Measurements from ENCODE around the gene PATL1.
"Not testable (repeated sequence)": the region's sequence is repeated elsewhere in the genome, so short reads cannot be mapped to it uniquely, and the experiment has no call there.

PATL1 gene

DNA sequence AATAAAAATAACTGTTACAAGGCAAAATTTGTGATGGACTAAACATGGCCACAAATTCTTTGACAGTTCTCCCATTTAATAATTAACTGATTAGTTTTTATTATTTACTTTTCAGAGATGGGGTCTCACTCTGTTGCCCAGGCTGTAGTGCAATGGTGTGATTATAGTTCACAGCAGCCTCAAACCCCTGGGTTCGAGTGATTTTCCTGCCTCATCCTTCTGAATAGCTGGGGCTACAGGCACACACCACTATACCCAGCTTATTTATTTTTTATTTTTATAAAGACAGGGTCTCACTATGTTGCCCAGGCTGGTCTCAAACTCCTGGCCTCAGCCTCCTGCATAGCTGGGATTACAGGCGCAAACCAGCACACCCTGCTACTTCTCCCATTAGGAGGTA is 4.5 kb upstream of the PATL1 start:
- no peak for DNase-seq (ENCODE audit: low spot score)

DNA sequence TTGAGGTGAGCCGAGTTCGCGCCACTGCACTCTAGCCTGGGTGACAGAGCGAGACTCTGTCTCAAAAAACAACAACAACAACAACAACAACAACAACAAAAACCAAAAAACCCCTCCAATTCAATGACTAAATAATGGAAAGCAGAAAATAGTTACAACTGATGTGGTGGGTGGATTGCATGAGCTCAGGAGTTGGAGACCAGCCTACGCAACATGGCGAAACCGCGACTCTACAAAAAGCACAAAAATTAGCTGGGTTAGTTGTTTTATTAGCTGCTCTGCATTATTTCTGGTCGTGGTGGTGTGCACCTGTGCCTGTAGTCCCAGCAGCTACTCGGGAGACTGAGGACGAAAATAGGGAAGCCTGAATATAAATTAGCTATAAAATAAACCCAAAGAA is 2.6 kb upstream of the PATL1 start:
- DNase-seq (ENCODE audit: low spot score): no peak

DNA sequence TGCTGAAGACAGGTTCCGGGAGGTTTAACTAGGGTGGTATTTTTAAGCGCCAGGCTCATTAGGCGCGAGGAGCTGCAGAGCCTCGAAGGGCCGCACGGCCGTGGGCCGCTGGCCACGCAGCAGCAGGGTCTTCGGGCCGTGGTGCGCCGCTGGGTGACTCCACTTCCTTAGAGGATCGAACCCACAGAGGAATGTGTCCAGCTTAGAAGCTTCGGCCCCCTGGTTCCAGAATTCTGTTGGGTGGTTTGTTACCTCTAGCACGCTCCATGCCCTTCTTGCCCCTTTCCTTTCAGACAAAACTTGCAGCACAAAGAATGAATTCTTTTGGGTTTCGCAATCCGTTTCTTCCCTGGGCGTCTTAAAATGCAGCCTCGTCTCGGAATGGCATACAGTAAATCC is 773 bp upstream of the PATL1 start:
- no peak for DNase-seq (ENCODE audit: low spot score)

DNA sequence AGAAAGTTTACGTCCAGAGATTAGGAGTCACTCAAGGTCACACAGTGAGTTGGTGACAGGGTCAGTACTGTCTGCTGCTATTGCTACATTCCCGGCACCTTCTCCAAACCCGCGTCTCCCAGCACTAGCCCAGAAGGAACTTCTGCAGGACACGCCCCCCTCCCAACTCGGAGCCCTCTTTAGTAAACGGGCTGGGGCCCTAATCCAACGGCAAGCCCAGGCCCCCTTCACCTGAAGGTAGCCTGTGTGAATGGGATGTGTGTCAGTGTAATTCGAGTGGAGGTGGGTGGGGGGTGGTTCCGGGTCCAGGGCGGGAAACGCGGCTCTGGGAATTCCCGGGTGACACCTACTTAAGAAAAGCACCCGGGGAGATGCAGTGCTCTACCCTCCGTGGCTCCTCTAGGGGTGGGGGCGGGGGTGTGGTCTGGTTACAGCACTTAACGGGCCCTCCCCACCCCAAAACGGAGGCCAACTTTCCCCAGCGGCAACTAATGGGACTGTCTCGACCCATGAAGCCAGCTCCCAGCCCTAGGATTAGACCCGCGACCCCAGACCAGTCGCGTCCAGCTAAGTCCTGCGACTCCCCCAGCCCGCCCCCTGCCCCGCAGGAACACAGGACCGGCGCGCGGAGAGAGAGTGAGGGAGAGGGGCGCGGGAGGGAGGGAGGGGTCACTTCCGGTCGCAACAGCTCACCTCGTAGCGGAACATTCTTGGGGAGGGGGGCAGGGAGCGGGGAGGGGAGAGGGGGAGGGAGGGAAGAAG is 468 bp downstream of the PATL1 start:
- DNase-seq (ENCODE audit: low spot score): peak; percentile 73

DNA sequence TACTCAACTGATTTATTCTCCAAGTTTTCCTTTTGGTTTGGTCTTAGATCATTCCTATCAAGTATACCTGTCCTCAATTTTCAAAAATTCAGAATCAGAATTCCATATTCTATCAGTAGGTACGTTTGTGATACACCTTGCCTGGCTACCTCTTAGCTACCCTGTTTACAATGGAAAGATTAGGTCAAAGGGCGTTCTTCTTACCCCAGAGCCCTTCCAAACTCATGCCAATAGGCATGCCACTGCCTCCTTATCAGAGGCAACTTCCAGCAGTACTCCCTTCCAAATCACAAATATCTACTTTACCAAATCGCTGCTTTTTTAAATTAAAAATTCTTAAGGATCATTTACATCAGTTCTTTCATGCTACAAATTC is 1.0 kb downstream of the PATL1 start:
- no peak for DNase-seq (ENCODE audit: low spot score)

DNA sequence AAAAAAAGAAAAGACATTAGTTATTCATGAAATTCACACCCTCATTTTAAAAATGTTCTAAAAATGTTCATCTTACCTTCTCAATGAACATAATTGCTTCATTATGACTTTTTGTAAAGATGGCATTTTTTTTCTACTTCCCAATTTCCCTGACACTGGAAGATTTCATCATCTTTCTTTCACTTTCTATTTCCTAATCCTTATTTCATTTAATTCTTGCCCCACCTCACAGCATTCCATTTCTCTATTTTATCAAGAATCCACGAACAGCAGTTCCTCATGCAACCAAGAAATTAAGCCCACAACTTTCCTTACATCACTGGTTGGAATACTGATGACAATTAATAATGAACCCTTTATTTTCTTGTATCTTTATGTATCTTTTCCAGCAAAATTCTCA is 1.9 kb downstream of the PATL1 start:
- DNase-seq (ENCODE audit: low spot score): no peak

DNA sequence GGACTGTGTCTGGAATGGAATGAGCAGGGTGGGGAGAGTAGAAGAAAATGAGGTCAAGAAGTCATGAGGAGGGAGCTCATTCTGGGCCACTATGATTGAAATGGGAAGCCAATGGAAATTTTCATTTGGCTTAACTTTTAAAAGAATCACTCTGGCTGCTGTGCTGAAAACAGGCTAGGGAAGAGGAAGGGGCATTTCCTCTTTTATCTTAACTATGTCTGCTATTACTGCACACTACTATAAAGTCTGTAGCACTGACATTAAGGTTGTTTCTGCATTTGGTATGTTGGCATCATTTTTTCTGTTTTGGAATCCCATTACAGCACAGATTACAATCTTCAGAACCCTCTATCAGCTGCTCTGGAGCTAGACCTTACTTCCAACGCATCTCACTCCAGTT is 8.2 kb downstream of the PATL1 start:
- DNase-seq (ENCODE audit: low spot score): no peak

DNA sequence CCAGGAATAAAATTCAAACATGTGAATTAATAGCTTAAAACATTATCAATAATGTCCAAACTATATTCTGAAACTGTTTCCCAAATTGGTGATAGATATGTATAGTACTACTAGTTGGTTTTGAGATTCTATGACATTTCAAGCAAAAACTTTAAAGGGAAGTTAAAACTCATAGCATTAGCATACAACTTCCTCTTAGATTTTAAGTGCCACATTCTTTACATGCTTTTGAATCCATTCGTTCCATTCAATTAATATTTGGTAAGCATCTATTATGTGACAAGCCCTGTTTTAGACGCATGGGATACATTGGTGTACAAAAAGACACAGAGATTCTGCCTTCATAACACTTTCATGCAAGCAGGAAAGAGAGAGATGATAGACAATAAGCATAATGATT is 8.9 kb downstream of the PATL1 start:
- DNase-seq (ENCODE audit: low spot score): no peak

DNA sequence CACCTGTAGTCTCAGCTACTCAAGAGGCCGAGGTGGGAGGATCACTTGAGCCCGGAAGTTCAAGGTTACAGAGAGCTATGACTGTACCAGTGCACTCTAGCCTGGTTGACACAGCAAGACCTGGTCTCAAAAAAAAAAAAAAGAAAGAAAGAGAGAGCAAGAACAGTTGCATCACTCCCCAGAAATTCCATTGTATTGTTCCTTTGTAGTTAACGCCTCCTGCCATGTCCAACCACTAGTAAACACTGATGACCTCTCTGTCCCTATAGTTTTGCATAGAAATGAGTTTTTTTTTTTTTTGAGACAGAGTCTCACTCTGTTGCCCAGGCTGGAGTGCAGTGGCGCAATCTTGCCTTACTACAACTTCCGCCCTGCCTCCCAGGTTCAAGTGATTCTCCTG is 10.8 kb downstream of the PATL1 start:
- no peak for DNase-seq (ENCODE audit: low spot score)

DNA sequence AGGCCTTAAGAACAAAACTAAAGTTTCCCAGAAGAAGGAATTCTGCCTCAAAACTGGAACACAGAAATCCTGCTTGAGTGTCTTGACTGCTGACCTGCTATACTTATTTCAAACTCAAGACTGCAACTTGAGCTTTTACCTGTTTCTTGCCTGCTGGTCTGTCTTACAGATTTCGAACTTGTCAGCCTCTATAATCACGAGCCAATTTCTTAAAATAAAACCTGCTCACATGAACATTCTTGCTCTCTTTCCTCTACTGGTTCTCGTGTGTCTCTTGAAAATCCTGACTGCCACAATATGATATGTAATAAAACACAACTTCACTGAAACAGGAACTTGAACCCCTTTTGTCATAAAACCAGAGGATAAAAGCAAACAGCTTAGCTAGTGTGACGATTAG is 13.9 kb downstream of the PATL1 start:
- DNase-seq (ENCODE audit: low spot score): no peak

DNA sequence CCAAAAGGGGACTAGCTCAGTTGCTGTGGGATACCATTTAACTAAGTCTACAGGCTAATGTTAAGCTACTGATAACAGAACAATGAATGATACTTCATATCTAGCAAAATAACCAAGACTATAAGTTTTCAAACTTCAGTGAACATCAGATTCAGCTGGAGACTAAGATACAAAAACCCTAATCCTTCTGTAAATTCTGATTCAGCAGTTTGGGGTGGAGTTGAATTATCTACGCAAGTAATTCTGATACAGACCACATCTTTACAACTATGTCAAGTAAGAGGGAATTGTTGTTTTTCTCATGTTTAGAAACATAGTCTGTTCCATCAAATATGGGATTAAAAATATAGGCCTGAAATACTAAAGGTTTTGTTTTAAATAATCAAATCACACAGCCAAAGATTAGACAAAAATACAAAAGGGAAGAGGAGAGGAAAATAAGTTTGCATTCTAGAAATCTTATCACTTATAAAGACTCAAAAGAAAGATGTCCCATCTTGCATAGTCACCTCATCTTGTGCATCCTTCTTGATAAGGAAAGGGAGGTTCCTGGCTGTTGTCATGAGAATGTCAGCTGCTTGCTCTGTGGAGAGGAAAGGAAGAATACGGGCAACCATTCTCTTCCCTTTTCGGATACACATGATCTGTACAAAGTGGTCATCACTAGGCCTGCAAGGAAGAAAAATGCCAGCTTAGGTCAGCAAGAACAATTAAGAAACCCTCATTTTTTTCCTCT is 21.4 kb downstream of the PATL1 start:
- no peak for DNase-seq (ENCODE audit: low spot score)

DNA sequence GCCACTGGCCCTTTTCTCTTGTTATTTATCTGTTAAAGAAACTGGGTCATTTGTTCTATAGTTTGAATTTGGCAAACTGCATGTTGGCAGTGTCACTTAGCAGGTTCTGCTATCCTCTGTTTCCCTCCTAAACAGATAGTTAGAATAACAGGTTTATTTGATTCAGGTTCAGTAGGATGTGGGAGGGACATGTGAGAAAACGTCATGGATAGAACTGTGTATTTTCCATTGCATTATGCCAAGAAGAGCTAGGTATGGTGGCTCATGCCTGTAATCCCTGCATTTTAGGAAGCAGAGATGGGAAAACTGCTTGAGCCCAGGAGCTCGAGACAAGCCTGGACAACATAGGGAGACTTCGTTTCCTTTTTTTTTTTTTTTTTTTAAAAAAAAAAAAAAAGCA is 24.3 kb downstream of the PATL1 start:
- no peak for DNase-seq (ENCODE audit: low spot score)

DNA sequence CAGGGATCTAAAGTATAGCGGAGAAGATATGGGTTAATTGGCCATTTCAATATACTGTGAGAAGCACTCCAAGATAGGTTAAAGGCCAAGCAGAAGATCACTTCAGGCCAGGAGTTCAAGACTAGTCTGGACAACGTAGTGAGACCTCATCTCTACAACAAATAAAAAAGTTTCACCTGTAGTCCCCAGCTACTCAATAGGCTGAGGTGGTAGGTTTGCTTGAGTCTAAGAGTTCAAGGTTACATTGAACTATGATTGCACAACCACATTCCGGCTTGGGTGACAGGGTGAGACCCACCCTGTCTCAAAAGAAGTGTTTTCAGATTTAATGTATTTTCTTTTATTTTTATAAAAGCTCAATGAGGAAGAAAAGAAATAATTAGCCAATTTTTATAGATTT is 25.4 kb downstream of the PATL1 start:
- no peak for DNase-seq (ENCODE audit: low spot score)

DNA sequence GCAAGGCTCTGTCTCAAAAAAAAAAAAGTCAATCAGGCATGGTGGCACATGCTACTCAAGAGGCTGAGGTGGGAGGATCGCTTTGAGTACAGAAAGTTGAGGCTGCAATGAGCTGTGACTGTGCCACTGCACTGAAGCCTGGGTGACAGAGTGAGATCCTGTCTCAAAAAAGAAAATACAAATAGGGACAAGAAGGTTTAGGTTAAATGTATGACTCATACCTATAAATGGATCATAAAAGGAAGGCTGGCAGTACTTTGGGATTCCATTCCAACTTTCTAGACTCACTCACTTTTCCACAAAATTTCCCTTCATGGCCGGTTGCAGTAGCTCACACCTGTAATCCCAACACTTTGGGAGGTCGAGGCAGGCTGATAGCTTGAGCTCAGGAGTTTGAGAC is 27.7 kb downstream of the PATL1 start:
- DNase-seq (ENCODE audit: low spot score): no peak

DNA sequence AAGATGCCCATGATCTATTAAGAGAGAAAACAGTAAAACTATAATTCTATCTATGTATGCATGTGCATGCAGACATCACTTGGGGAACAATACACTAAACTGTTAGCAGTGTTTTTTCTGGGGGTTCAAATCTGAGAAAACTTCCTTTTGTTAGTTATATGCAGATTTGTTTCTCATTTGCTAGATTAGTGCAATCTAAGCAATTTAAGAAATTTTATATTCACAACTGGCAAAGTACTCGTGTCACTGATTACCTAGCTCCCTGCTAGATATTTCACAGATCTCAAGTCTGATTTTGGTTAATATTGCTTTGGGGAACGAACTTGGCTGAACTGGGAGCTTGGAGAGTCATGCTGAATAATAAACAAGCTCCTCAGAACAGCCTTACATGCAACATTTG is 38.3 kb downstream of the PATL1 start:
- no peak for DNase-seq (ENCODE audit: low spot score)

DNA sequence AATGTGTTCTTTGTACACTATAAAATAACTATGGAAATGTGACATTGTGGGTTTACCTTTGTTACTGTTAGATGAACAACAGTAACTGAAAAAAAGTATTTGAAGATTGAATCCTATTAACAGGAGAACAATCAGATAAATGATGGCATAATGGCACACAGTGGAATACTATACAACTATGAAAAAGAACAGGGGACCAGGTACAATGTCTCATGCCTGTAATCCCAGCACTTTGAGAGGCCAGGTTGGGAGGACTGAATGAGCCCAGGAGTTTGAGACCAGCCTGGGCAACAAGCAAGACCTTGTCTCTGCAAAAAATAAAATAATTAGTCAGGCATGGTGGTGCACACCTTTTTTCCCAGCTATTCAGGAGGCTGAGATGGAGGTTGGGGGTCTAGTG is 38.8 kb downstream of the PATL1 start:
- no peak for DNase-seq (ENCODE audit: low spot score)

DNA sequence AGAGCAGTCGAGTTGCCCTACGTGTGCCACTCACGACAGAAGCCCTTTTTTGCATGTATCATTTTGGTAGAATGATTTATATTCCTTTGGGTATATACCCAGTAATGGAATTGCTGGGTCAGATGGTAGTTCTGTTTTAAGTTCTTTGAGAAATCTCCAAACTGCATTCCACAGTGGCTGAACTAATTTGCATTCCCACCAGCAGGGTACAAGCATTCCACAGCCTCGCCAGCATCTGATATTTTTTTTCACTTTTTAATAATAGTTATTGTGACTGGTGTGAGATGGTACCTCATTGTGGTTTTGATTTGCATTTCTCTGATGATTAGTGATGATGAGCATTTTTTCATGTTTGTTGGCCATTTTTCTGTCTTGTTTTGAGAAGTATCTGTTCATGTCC is 41.9 kb downstream of the PATL1 start:
- not testable (repeated sequence) for DNase-seq (ENCODE audit: low spot score)

DNA sequence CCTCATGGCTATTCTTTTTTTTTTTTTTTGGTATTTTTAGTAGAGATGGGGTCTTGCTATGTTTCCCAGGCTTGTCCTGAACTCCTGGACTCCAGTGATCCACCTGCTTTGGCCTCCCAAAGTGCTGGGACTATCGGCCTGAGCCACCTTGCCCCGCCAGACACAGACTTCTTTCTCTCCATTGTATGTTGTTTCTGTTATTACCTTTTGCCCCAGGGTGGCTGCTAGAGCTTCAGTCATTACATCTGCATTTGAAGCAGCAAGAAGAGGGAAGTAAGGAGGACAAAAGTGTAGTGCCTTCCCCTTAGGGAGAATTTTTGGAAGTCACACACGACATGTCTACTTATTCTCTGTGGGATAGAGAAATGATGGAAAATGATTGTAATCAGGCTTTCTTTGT is 43.1 kb downstream of the PATL1 start:
- DNase-seq (ENCODE audit: low spot score): no peak

DNA sequence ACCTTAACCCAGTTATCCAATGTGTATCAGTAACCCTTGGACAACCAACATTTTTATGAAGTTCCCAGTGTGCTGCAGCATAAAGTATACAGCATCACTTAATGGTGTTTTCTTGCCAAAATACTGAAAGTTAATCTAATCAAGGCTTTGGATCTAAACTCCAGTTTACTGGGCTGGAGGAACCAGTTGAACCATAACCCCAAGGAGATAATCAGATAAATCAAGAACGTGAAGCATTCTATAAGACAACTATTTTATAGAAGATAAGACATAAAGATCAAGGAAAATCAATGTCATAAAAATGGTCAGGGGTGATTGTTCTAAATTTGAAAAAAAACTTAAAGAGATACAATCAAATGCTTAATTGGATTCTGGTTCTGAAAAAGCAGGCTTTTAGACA is 51.0 kb downstream of the PATL1 start:
- no peak for DNase-seq (ENCODE audit: low spot score)

DNA sequence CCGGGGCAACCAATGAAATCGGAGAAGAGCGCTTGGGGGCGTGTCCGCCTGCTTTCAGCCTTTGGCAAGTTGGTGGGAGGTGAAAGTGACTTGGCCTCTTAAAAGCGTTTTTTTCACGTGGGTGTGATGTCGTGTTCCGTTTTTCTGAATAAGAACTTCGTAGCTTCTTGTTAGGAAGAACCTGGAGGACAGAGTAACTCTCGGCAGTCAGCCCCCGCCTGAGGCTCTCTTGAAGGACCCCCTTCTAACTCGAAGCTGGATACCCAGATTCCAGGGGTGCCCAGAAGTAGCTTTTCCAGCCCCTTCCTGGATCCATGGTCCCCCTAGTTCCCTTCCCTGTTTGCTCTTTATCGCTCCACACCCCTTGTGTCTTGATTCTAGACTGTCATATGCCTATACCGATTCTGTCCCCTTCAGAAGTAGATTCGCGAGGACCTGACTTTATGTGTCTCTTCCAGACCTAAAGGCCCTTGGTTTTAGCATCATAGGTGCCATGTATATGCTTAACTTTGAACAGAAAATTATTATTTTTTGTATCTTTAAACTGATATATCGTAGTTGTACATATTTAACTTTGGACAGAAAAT is 52.3 kb downstream of the PATL1 start:
- DNase-seq (ENCODE audit: low spot score): no peak

DNA sequence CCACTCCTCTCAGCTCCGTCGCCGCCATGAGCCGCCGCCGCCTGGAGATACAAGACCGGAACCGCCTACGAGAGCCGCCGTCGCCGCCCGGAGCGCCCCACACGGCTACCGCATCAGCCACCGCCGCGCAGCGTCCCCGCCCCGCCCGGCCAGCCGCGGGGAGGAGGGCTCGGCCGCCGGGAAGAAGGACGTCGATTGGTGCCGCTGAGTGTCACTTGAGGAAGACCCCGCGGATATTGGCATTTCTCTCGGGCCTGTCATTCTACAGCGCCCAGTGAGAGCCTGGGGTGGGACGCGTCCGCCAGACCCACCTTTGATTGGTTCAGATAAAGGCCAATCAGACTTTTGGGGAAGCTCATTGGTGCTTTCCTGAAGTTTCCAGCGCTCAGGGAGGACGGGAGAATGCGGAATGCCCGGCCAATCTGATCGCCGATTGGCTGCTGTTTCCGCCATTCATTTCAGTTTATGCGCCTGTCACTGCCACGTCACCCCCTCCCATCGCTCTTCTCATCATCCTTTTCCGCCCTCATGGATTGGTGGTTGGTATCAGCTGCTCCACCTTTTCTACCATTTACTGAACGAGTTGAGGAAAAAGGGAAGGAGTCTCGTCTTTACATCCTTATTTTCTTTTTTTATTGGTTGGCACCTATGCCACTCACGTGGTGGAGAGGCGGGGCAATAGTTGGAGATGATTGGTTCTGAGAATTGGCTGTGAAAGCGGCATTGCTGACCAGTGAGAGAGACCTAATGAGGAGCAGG is 53.0 kb downstream of the PATL1 start, which contains the start of gene OSBP:
TSS of gene OSBP (minus strand) at position 138 of the 759 bp plus-strand sequence. CDS start at position 28, 110 bp downstream.
- peak; percentile 100 for DNase-seq (ENCODE audit: low spot score)

DNA sequence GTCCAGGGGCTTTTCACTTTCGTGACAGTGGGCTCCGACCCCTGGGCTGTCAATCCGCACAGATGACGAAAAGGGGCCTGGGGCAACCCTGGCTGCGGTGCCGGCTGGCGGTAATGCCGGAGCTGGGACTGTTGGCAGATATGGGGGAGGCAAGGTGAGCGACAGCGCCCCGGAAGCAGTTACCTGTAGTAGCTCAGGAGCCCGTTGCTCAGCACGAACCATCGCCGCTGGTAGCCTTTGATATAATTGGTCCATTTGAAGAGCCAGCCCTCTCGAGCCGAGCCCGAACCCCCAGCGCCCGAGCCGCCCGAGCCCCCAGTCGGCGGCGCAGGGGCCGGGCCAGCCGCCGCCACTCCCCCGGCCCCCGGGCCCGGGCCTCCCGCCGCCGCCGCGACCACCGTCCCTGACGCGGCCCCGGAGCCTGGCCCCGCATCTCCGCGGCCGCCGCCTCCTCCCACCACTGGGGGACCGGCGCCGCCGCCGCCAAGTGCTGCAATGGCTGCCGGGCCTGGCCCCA is 53.7 kb downstream of the PATL1 start:
- peak; percentile 45 for DNase-seq (ENCODE audit: low spot score)
